Suprapubic skin (tissue), 4 donors: Measurements from ENCODE around the gene NLN. TPM values are rescaled to one million over a fixed set of nuclear protein-coding genes. Genes with fewer than 3 reads are reported as not detected.
"Not testable (repeated sequence)": the region's sequence is repeated elsewhere in the genome, so short reads cannot be mapped to it uniquely, and the experiment has no call there.

Source experiments
- DNase-seq, 2 donors: peaks; one replicate each; pipeline ENCODE4 v3.0.0-alpha.2; 2019; ENCODE audit warnings: low spot score in 2 of 2
- H3K27ac ChIP-seq: fragments of 200-600 bp; sonication (generic); one replicate; pipeline ENCODE4 v1.5.1; 2019
- H3K27me3 ChIP-seq: fragments of 200-600 bp; sonication (generic); one replicate; pipeline ENCODE4 v1.5.1; 2019
- H3K36me3 ChIP-seq: fragments of 200-600 bp; sonication (generic); one replicate; pipeline ENCODE4 v1.5.1; 2019
- H3K4me1 ChIP-seq: fragments of 200-600 bp; sonication (generic); one replicate; pipeline ENCODE4 v1.5.1; 2019
- H3K4me3 ChIP-seq: fragments of 200-600 bp; sonication (generic); one replicate; pipeline ENCODE4 v1.5.1; 2019; ENCODE audit warnings: mild to moderate bottlenecking
- H3K9me3 ChIP-seq: fragments of 200-600 bp; sonication (generic); one replicate; pipeline ENCODE4 v1.5.1; 2019
- EP300 ChIP-seq: sonication (generic); formaldehyde crosslinking; IDR thresholded peaks from one replicate; pipeline ENCODE4 v1.6.1; 2017; ENCODE audit warnings: antibody characterized with exemption
- POLR2A ChIP-seq, 2 donors: fragments of 450-650 bp; IDR thresholded peaks; one replicate each; pipeline ENCODE4 v1.6.1; 2017; ENCODE audit warnings: antibody characterized with exemption in 2 of 2, mild to moderate bottlenecking in 2 of 2, moderate library complexity in 2 of 2
- POLR2AphosphoS5 ChIP-seq, 3 donors: sonication (generic); formaldehyde crosslinking; IDR thresholded peaks; one replicate each; pipeline ENCODE4 v1.6.1; 2017; ENCODE audit warnings: antibody characterized with exemption in 3 of 3
- WGBS: methylation state at CpG from one replicate; pipeline ENCODE4 v1.1.5; 2018; 5-methylcytosine and 5-hydroxymethylcytosine counted together
- total RNA-seq, 4 donors: library from RNA; depleted of rRNA; stranded (reverse); fragments of >200 nt; gene quantifications; one replicate each; pipeline ENCODE4 v1.1.0, GENCODE V29; 2016
- TF ChIP-seq, protein P1 (sequence below), 2 donors: fragments of 200-600 bp in 1 of 2; fragments of 450-650 bp in 1 of 2; sonication (generic) in 1 of 2; IDR thresholded peaks; one replicate each; pipeline ENCODE4 v1.5.1; 2016 to 2019; ENCODE audit warnings: antibody characterized with exemption in 2 of 2, mild to moderate bottlenecking in 1 of 2, moderate library complexity in 1 of 2

NLN gene
- total RNA-seq = 10 to 100 TPM in 3 of 4 donors, 1 to 10 TPM in 1; 6.4 to 17.9 (median 14.0) TPM

DNA sequence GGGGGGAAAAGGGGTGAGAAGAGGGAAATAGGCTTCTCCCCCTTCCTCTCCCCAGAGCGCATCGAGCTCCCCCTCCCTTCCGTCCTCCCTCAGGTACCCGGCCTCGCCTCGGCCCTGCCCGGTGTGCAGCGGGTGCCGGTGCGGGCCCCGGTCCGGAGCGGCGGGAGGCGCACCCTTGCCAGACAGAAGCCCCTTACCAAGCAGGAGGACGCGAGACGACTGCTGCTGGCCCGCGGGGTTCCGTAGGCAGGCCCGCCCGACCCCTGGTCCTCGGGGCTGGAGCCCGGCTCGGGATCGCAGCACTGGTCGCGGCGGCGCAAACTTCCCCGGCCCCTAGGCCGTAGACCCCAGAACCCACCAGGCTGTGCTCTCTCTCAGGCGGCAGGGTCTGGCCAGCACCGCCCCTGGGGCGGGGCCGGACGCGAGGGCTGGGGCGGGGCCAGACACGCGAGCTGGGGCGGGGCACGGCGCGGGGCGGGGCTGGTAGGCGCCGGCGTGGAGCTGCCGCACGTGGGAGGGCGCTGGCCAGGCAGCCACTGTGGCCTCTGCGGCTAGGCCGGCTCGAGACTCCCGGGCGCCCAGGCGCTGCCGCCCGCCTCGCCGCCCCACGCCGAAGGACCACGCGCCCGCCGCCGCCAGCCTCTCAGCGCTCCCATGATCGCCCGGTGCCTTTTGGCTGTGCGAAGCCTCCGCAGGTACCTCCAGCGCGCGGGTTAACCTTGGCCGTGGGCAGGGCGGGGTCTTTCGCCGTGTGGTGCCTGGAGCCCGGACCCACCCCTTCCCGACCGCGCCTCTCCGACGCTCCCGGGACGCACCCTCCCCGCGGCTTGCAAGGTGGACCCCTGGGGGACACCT, at the start of gene NLN, which contains the start of gene SGTB:
Gene NLN (plus strand): TSS at position 486 of the 855 bp plus-strand sequence. CDS start 169 bp downstream, at position 655.
Gene SGTB (minus strand): TSS at position 390 of the 855 bp plus-strand sequence. CDS start 1,302 bp downstream, outside the sequence.
- H3K9me3 ChIP-seq = no peaks in the 10 kb centered on the region
- 0% methylated on average over 8 of the region's 92 CpGs for WGBS
- TF ChIP-seq, protein P1, sequence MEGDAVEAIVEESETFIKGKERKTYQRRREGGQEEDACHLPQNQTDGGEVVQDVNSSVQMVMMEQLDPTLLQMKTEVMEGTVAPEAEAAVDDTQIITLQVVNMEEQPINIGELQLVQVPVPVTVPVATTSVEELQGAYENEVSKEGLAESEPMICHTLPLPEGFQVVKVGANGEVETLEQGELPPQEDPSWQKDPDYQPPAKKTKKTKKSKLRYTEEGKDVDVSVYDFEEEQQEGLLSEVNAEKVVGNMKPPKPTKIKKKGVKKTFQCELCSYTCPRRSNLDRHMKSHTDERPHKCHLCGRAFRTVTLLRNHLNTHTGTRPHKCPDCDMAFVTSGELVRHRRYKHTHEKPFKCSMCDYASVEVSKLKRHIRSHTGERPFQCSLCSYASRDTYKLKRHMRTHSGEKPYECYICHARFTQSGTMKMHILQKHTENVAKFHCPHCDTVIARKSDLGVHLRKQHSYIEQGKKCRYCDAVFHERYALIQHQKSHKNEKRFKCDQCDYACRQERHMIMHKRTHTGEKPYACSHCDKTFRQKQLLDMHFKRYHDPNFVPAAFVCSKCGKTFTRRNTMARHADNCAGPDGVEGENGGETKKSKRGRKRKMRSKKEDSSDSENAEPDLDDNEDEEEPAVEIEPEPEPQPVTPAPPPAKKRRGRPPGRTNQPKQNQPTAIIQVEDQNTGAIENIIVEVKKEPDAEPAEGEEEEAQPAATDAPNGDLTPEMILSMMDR (IDR thresholded peaks at IDR 0.05) = no peak
- no peak for TF ChIP-seq EP300
- no peak for TF ChIP-seq POLR2AphosphoS5 (IDR thresholded peaks at IDR 0.05)
- TF ChIP-seq POLR2A (IDR thresholded peaks at IDR 0.05) = no peak
- H3K36me3 ChIP-seq = no peaks in the 10 kb centered on the region
- peak within 1 kb of the TSS; percentile 91 for H3K4me3 ChIP-seq
- H3K27me3 ChIP-seq = no peaks in the 10 kb centered on the region
- peaks cover 24% of the 10 kb centered on the region for H3K4me1 ChIP-seq
- DNase-seq = peak; percentile 86 to 91
- H3K27ac ChIP-seq = peak within 1 kb of the TSS; percentile 75

DNA sequence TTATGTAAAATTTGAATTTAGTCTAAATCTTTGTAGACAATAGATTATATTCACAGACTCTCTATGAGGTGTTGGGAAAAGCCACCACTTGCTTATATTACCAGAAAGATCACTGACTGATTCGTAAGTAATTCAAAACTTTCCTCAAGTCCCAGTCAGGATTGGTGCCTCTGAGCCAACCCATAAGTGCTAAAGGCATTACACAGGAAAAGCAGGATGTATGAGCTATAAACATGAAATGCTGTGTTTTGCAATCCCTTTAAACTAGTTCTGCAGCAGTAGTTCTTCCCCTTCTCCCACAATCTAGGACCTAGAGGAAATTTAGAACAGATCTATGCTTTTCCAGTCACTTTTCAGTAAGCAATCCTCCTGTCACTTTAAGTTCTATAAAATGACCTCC, 49.2 kb upstream of the NLN start:
- 92% methylated on average over 1 of the region's 1 CpG for WGBS
- H3K4me1 ChIP-seq = no peaks in the 10 kb centered on the region
- no peaks in the 10 kb centered on the region for H3K9me3 ChIP-seq
- no peak for DNase-seq
- no peak overlapping the region for H3K4me3 ChIP-seq
- H3K36me3 ChIP-seq = peaks cover 27% of the 10 kb centered on the region
- no peak overlapping the region for H3K27ac ChIP-seq
- TF ChIP-seq, protein P1 (IDR thresholded peaks at IDR 0.05) = no peak
- H3K27me3 ChIP-seq = no peaks in the 10 kb centered on the region

DNA sequence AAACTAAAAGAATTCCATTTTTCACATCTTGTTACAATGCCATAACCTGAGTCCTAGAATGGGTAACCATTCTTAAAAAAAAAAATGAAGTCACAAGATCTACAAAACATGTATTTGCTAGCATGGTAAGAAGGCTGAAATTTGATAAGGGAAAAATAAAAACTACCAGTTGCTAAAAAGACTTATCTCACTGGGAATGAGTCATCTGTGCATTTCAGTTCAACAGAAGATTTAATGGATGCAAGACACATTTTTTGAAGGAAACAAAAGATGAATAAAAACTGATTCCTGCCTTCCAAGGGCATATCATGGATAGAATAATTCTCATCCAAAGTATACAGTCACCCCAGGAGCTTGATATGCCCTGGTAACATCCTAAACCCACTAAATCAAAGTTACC, 47.3 kb upstream of the NLN start:
- TF ChIP-seq, protein P1 (IDR thresholded peaks at IDR 0.05) = no peak
- TF ChIP-seq POLR2AphosphoS5 (IDR thresholded peaks at IDR 0.05) (no peak), POLR2A (IDR thresholded peaks at IDR 0.05) (no peak), EP300 (no peak)
- peaks cover 39% of the 10 kb centered on the region for H3K36me3 ChIP-seq
- no peaks in the 10 kb centered on the region for H3K4me1 ChIP-seq

DNA sequence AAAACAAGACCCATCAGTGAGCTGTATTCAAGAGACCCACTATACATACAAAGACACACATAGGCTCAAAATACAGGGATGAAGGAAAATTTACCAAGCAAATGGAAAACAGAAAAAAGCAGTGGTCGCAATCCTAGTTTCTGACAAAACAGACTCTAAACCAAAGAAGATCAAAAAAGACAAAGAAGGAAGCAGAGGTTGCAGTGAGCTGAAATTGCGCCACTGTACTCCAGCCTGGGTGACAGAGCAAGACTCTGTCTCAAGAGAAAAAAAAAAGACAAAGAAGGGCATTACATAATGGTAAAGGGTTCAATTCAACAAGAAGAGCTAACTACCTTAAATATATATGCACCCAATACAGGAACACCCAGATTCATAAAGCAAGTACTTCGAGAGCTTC, 45.9 kb upstream of the NLN start:
- not testable (repeated sequence) for H3K27ac ChIP-seq, H3K27me3 ChIP-seq, DNase-seq, H3K4me1 ChIP-seq, H3K9me3 ChIP-seq, H3K4me3 ChIP-seq
- peaks cover 34% of the 10 kb centered on the region for H3K36me3 ChIP-seq
- 88% methylated on average over 3 of the region's 3 CpGs for whole genome bisulfite sequencing

More for the DNA sequence above, 47.3 kb upstream of the NLN start:
- no peak overlapping the region for H3K27ac ChIP-seq
- no peaks in the 10 kb centered on the region for H3K27me3 ChIP-seq
- H3K4me3 ChIP-seq = no peak overlapping the region
- no peaks in the 10 kb centered on the region for H3K9me3 ChIP-seq
- DNase-seq = no peak

DNA sequence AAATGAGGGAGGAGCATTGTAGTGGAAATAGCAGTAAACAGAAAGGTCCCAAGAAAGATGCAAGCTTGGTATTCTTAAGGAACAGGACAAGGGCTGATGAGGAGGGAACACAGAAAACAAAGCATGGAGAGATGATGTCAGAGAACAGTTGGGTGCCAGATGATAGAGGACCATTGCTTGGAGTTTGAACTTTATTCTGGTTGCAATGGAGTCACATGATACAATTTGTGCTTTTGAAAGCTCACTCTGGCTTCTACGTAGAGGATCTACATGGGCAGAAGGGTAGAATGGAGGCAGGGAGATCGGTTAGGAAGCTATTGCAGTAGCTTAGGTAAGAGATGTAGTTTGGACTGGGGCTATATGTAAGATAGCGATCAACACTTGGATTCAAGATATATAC, 39.9 kb upstream of the NLN start:
- H3K4me3 ChIP-seq = no peak overlapping the region
- no peak overlapping the region for H3K27ac ChIP-seq
- peaks cover 34% of the 10 kb centered on the region for H3K36me3 ChIP-seq
- no peaks in the 10 kb centered on the region for H3K27me3 ChIP-seq
- H3K4me1 ChIP-seq = no peaks in the 10 kb centered on the region
- WGBS = 91% methylated on average over 3 of the region's 3 CpGs
- no peak for TF ChIP-seq POLR2AphosphoS5 (IDR thresholded peaks at IDR 0.05)
- no peak for TF ChIP-seq EP300
- TF ChIP-seq POLR2A (IDR thresholded peaks at IDR 0.05) = no peak
- TF ChIP-seq, protein P1 (IDR thresholded peaks at IDR 0.05) = no peak
- no peaks in the 10 kb centered on the region for H3K9me3 ChIP-seq
- DNase-seq = no peak
